T-helper 2 cell treated with Interferon-gamma antibody and Interleukin-4, amounts not matched to agents 100 ng/mL and 5 ng/mL, for 36 hours (primary cell): Measurements from ENCODE around the gene CYTL1. TPM values are rescaled to one million over a fixed set of nuclear protein-coding genes. Genes with fewer than 3 reads are reported as not detected.
"Not testable (repeated sequence)": the region's sequence is repeated elsewhere in the genome, so short reads cannot be mapped to it uniquely, and the experiment has no call there.

ENCODE experiments used
- intact Hi-C: fragments of 100-400 bp; cut with micrococcal nuclease; formaldehyde crosslinking; loops from one replicate; pipeline ENCODE4 v1.15.1; 2023
- total RNA-seq: library from RNA; stranded (reverse); gene quantifications from 2 replicates; pipeline ENCODE4 v1.2.3, GENCODE V29; 2022

The CYTL1 gene
- total RNA-seq, 1 donor from 2014 or later: not detected

DNA sequence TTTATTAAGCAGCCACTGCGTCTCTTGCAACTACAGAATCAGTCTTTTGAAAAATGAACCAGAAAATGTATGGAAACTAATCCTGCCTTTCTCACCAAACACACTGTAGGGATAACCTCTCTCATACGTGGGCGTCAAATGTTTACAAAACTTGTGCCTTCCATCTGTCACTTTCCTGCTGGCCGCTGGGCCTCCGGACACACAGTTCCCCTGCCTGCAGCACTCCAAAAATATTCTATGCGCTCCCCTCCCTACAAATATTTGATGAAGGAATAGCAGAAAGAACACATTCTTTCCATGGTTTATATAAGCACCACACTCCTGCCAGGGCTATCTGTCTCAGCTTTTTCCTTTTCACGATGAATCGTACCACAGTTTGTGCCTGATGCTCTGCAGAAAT is 14.9 kb upstream of the CYTL1 start:
- intact Hi-C loops: no loop called here

GRCh38 chr4:5033281-5033841 is 14.1 kb upstream of the CYTL1 start:
- intact Hi-C loops: no loop called here

GRCh38 chr4:5032813-5033212 is 13.6 kb upstream of the CYTL1 start:
- intact Hi-C loops: no loop called here

DNA sequence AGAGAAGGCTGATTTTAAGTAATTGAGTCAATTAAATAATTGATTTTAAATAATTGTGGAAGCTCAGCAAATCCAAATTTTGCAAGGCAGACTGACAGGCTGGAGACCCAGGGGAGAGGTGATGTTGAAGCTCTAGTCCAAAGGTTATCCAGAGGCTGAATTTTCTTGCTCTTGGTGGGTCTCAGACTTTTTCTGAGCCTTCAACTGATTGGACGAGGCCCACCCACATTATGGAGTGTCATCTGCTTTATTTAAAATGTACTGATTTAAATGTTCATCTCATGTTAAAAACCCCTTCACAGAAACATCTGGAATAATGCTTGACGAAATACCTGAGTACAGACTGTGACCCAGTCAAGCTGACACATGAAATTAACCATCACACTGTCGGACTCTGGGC is 11.7 kb upstream of the CYTL1 start:
- intact Hi-C loops: no loop called here

- intact Hi-C loops: no loop called here
These were observed 11.0 kb upstream of the CYTL1 start for GRCh38 chr4:5030221-5030620.

DNA sequence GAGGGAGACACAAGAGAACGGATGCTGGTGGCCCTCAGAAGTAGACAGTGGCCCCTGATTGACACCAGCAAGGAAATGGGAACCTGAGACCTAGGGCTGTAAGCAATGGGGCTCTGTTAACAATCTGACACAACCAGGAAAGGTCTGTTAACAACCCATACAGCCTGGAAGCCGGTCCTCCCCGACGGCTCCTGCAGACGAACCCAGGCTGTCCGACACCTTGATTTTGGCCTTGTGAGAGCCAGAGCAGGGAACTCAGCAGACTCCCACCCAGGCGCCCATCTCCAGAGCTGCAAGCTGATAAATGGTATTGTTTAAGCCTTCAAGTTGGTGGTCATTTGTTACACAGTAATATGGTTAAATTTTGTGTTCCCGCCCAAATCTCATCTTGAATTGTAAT is 10.2 kb upstream of the CYTL1 start:
- intact Hi-C loops: no loop called here

GRCh38 chr4:5028480-5028879 is 9.2 kb upstream of the CYTL1 start:
- intact Hi-C loops: no loop called here

DNA sequence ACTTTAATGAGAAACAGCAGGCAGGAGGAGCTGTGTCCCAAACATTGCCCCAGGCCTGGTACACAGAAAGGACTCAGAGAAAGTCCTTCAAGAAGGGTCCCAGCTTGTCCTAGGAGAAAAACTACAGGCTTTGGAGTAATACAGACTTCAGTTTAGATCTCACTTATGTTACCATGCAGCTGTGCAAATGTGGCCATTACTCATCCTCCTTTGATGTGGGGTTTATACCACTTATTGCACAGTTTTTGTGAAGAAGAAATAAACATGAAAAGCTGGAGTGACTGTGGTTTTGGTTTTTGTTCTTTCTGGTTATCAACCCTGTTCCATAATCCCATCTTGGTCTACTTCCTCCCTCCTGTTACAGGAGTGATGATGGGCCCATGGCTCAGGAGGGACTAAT is 8.1 kb upstream of the CYTL1 start:
- intact Hi-C loops: no loop called here

DNA sequence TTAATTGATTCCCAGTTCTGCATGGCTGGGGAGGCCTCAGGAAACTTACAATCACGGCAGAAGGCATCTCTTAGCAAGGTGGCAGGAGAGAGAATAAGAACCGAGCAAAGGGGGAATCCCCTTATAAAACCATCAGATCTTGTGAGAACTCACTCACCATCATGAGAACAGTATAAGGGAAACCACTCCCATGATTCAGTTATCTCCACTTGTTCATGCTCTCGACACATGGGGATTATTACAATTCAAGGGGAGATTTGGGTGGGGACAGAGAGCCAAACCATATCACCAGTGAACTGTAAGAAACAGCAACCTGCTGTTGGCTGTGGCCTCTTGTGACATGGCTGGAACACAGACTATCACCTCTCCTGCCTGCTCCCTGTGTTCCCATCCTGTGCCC is 7.1 kb upstream of the CYTL1 start:
- intact Hi-C loops: no loop called here

DNA sequence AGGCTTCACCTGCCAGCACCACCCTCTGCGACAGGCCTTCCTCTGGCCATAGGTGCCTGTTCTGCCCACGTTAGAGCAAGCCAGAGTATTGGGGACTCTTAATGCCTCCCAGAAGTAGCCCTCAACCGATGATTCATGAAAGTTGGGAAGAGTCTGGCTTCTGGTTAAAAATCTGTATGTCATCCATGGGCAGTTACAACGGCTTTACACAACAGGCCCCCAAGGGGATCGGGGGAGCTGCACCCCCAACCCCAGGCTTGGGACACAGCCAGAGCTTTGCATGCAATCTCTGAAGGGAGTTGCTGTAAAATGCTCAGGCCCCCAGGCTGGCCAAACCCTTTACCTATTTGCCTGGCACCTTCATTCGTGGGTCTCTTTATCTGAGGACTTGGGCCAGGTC is 5.4 kb upstream of the CYTL1 start:
- intact Hi-C loops: no loop called here

GRCh38 chr4:5021546-5021945 is 2.3 kb upstream of the CYTL1 start:
- intact Hi-C loops: no loop called here

DNA sequence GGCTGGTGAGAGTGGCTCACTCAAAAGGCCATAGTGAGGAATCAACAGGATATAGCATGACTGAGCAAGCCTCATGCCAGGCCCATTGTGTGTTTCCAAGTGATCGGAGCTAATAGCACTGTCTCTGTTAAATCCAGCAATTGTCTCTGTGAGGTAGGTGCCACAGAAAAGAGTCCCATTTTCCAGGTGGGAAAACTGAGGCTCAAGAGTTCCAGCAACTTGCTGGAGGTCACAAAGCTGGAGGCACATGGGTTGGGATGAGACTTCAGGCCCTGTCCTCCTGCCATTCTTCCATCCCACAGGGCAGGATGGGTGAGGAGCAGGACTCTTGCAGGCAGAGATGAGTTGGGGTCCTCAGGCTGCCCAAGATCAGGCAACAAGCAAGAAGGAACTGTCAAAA is 1.1 kb upstream of the CYTL1 start:
- intact Hi-C loops: no loop called here

- intact Hi-C loops: no loop called here
These were observed 538 bp upstream of the CYTL1 start for GRCh38 chr4:5019796-5020195.

DNA sequence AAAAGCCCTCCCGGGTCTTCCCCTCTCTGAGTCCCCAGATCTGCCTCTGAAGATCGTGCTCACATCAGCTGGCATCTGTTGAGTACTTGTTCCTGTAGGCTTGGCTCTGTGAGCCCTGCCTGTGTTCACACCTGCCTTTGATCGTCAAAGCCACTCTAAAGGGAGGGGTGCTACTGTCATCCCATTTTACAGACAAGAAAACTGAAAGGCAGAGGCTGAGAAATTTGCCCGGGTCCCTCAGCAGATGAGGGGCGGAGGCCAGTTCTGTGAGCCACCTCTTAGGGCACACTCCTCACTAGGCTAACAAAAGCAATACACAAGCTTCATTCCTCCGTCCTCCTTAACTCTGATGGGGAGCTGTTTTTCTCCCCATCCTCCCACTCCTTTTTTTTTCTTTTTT is 655 bp downstream of the CYTL1 start:
- intact Hi-C loops: no loop called here

DNA sequence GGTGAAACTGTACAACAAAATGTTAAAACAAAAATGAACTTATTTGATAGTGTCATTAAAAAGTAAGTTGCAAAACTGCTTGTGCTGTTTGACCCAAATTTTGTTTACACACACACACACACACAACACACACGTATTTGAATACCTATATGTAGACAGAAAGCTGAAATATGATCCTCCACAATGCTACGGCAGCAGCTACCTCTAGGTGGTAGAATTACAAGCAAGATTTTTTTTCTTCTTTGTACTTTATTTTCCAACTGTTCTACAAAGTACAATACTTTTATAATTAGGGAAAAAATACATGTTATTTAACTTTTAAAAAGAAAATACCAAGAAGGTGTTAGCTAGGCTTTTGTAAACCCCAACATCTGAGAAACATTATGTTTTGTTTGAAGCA is 1.2 kb downstream of the CYTL1 start:
- intact Hi-C loops: no loop called here

DNA sequence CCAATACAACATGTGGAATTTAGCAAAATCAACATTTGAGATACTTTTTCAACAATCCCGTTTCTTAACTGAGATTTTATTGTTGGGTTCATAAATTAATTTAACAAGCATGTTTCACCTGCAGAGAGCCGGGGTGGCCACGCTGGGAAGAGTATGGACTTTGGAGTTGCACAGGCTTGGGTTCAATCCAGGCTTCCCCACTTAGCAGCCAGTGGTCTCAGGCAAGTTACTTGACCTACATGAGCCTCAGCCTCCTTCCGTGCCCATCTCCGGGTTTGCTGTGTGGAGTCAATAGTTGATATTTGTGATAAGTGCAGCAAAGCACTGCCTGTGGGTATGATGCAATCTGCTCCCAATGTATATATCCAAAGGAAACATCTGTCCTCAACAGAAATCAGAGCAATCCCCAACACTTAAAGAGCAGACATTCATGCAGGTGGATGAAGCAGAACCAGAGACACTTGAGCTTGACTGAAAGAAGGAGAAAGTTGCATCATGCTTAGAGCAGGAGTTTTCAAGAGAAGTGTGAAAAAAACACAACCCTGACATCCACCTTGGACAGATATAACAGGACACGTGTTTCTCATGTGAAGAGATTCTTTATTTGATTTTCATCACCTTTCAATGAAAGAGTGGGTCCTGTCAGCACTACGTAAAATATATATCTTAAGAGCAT is 5.1 kb downstream of the CYTL1 start:
- intact Hi-C loops: no loop called here

GRCh38 chr4:5012958-5013357 is 6.3 kb downstream of the CYTL1 start:
- intact Hi-C loops: no loop called here

DNA sequence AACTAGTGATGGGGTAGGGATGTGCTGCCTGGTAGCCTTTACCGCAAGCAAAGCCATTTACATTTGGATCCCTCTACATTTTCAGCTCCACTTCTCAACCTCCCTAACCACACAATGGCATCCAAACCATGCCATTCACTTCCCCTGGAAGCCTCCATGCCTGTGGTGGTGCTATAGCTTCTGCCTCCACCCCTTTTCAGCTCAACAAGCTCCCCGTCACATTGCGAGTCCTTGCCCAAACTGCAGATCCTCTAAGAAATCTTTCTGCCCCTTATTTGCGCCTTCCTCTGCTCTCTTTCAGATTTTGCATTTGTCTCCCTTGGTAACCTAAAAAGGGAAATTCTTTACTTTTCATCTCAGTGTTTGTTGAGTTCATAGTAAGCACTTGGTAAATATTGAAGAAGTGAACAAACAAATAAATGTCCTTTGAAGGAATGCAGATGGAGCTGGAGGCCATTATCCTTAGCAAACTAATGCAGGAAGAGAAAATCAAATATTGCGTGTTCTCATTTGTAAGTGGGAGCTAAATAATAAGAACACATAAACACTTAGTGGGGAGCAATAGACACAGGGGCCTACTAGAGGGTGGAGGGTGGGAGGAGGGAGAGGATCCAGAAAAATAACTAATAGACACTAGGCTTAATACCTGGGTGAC is 6.9 kb downstream of the CYTL1 start:
- intact Hi-C loops: no loop called here

DNA sequence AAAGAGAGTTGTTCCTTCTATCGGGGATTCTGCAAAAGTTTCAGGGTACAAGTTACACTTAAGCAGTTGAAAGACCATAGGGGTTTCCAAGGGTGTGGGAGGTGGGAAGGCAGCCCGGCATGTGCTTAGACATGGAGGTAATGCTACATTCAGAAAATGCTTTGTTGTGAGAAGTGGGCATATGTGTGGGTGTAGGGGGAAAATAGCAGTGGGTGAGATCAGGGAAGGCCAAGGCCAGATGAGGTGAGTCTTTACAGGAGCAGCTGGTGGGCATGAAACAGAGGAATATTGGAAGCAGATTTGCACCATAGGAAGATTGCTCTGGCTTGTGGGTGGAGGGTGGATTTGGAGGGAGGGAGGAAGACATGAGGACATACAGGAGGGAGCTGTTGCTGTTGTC is 8.3 kb downstream of the CYTL1 start:
- intact Hi-C loops: no loop called here

GRCh38 chr4:5009796-5010195 is 9.5 kb downstream of the CYTL1 start:
- intact Hi-C loops: no loop called here

DNA sequence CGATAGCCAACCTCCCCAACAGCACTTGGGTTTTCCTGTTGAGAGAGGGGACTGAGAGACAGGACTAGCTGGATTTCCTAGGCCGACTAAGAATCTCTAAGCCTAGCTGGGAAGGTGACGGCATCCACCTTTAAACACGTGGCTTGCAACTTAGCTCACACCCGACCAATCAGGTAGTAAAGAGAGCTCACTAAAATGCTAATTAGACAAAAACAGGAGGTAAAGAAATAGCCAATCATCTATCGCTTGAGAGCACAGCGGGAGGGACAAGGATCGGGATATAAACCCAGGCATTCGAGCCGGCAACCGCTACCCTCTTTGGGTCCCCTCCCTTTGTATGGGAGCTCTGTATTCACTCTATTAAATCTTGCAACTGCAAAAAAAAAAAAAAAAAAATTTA is 12.3 kb downstream of the CYTL1 start:
- intact Hi-C loops: not testable (repeated sequence)

DNA sequence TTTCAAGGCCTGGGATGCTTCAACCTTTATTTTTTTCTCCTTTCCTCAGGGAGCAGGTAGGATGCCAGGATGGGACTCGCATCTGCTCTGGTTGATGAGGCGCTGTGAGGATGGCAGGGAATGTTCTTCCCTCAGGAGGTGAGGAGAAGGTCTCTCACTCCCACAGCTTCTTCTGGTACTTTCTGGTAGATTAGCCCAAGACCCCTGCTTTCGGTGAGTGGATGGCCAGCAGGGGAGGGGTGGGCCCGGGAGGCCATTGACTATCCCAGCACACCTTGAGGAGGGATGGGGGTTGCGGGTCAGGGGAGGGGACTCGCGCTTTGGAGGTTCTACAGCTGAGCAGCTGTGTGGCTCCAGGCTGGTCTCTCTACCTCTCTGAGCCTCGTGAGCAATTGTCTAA is 14.8 kb downstream of the CYTL1 start:
- intact Hi-C loops: no loop called here

GRCh38 chr4:5003918-5004317 is 15.3 kb downstream of the CYTL1 start:
- intact Hi-C loops: no loop called here
